Measurements from ENCODE around the gene SCRN2.

DNA sequence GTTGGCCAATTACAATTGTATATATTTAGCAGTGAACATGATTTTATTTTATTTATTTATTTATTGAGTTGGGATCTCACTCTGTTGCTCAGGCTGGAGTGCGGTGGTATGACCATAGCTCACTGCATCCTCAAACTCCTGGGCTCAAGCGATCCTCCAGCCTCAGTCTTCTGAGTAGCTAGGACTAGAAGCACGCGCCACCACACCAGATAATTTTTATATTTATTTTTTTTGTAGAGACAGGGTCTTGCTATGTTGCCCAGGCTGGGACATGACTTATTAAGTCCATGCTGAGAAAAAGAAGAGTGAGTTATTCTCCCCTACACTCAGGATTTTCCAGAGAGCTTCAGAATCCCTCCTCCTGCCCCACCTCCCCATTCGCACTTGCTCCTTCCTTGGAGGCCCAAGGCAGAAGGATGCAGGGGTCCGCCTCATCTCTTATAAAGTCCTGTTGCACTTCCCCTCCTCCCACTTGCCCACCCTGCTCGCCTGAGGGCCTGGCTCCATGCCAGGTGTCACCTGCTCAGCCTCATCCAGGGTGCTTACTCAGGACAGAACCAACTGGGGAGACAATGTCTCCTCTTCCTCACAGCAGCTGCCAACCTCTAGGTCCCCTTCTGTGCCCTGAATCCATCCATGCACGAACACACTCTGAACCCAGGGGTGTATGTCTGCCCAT is 38.8 kb upstream of the SCRN2 start:
- TF ChIP-seq, protein P1, sequence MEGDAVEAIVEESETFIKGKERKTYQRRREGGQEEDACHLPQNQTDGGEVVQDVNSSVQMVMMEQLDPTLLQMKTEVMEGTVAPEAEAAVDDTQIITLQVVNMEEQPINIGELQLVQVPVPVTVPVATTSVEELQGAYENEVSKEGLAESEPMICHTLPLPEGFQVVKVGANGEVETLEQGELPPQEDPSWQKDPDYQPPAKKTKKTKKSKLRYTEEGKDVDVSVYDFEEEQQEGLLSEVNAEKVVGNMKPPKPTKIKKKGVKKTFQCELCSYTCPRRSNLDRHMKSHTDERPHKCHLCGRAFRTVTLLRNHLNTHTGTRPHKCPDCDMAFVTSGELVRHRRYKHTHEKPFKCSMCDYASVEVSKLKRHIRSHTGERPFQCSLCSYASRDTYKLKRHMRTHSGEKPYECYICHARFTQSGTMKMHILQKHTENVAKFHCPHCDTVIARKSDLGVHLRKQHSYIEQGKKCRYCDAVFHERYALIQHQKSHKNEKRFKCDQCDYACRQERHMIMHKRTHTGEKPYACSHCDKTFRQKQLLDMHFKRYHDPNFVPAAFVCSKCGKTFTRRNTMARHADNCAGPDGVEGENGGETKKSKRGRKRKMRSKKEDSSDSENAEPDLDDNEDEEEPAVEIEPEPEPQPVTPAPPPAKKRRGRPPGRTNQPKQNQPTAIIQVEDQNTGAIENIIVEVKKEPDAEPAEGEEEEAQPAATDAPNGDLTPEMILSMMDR (conservative IDR thresholded peaks at IDR 0.05), result no peak
- no peak for TF ChIP-seq ZFX (IDR thresholded peaks at IDR 0.05)
